ENCODE results near the gene ENKD1. TPM values are rescaled to one million over a fixed set of nuclear protein-coding genes. Genes with fewer than 3 reads are reported as not detected.

ENKD1 gene
- polyA plus RNA-seq, 4 donors = 4.1 to 13.2 (median 12.2) TPM

GRCh38 chr16:67632415-67633172, 34.0 kb downstream of the ENKD1 start:
- FAIRE-seq (no peak), DNase-seq (no peak)
- no peaks in the 10 kb centered on the region for H3K27me3 ChIP-seq (ENCODE audit: control insufficient read depth in 3 of 3, insufficient read depth in 3 of 3, low read length in 3 of 3)
- no peak overlapping the region for H3K4me3 ChIP-seq (ENCODE audit: low read depth in 1 of 3, low read length in 3 of 3)
- H3K27ac ChIP-seq (ENCODE audit: low read depth in 1 of 3, low read length in 2 of 3) = no peak overlapping the region
- WGBS, 3 donors = 71 to 78% (median 77%) methylated on average over 7 of the region's 7 CpGs
- H3K9me3 ChIP-seq (ENCODE audit: control insufficient read depth in 2 of 2, insufficient read depth in 1 of 2, low read depth in 1 of 2, low read length in 1 of 2) = no peaks in the 10 kb centered on the region
- peaks cover 22 to 70% (median 29%) of the 10 kb centered on the region in 3 donors for H3K36me3 ChIP-seq (ENCODE audit: control insufficient read depth in 3 of 3, insufficient read depth in 2 of 3, low read depth in 1 of 3, low read length in 3 of 3)
- H3K4me1 ChIP-seq (ENCODE audit: control insufficient read depth in 3 of 3, insufficient read depth in 2 of 3, low read depth in 1 of 3, low read length in 2 of 3) = no peaks in the 10 kb centered on the region

GRCh38 chr16:67628216-67628615, 38.3 kb downstream of the ENKD1 start:
- no peaks in the 10 kb centered on the region for H3K27me3 ChIP-seq (ENCODE audit: control insufficient read depth in 3 of 3, insufficient read depth in 3 of 3, low read length in 3 of 3)
- H3K27ac ChIP-seq (ENCODE audit: low read depth in 1 of 3, low read length in 2 of 3) = no peak overlapping the region
- 96% methylated on average over 14 of the region's 14 CpGs for WGBS, 3 donors
- H3K9me3 ChIP-seq (ENCODE audit: control insufficient read depth in 2 of 2, insufficient read depth in 1 of 2, low read depth in 1 of 2, low read length in 1 of 2) = no peaks in the 10 kb centered on the region
- DNase-seq (no peak), FAIRE-seq (no peak)
- H3K4me3 ChIP-seq (ENCODE audit: low read depth in 1 of 3, low read length in 3 of 3) = no peak overlapping the region
- peaks cover 29 to 73% (median 32%) of the 10 kb centered on the region in 3 donors for H3K36me3 ChIP-seq (ENCODE audit: control insufficient read depth in 3 of 3, insufficient read depth in 2 of 3, low read depth in 1 of 3, low read length in 3 of 3)
- no peaks in the 10 kb centered on the region for H3K4me1 ChIP-seq (ENCODE audit: control insufficient read depth in 3 of 3, insufficient read depth in 2 of 3, low read depth in 1 of 3, low read length in 2 of 3)

- Histone ChIP-seq H3K36me3 (ENCODE audit: control insufficient read depth in 3 of 3, insufficient read depth in 2 of 3, low read depth in 1 of 3, low read length in 3 of 3) (peaks cover 9 to 54% (median 13%) of the 10 kb centered on the region in 3 donors), H3K27ac (ENCODE audit: low read depth in 1 of 3, low read length in 2 of 3) (no peak overlapping the region), H3K27me3 (ENCODE audit: control insufficient read depth in 3 of 3, insufficient read depth in 3 of 3, low read length in 3 of 3) (no peaks in the 10 kb centered on the region), H3K4me3 (ENCODE audit: low read depth in 1 of 3, low read length in 3 of 3) (no peak overlapping the region), H3K9me3 (ENCODE audit: control insufficient read depth in 2 of 2, insufficient read depth in 1 of 2, low read depth in 1 of 2, low read length in 1 of 2) (no peaks in the 10 kb centered on the region), H3K4me1 (ENCODE audit: control insufficient read depth in 3 of 3, insufficient read depth in 2 of 3, low read depth in 1 of 3, low read length in 2 of 3) (no peaks in the 10 kb centered on the region)
- 94 to 96% (median 95%) methylated on average over 10 of the region's 10 CpGs for WGBS, 3 donors
- FAIRE-seq (no peak), DNase-seq (no peak)
Measured at GRCh38 chr16:67613808-67614207, 52.7 kb downstream of the ENKD1 start.

Other genes starting within 250 kb of the ENKD1 start
- 100 to 1,000 TPM in 2 of 4 donors, 10 to 100 TPM in 1, 1 to 10 TPM in 1; 9.7 to 166 (median 111) TPM for gene HSD11B2, start 235.6 kb downstream of the ENKD1 start, polyA plus RNA-seq
- gene ATP6V0D1, start 185.6 kb downstream of the ENKD1 start, polyA plus RNA-seq = 100 to 1,000 TPM in 3 of 4 donors, 10 to 100 TPM in 1; 98.8 to 158 (median 137) TPM
- under 1 TPM in 1 of 4 donors, not detected in 3; 0.10 TPM for gene AGRP, start 183.2 kb downstream of the ENKD1 start, polyA plus RNA-seq
- gene RIPOR1, start 137.9 kb downstream of the ENKD1 start, polyA plus RNA-seq = 10 to 100 TPM in 3 of 4 donors, 1 to 10 TPM in 1; 2.9 to 19.1 (median 10.9) TPM
- 10 to 100 TPM; 23.5 to 45.0 (median 24.2) TPM for gene CTCF, start 104.2 kb downstream of the ENKD1 start, polyA plus RNA-seq
- 1 to 10 TPM; 1.5 to 7.6 (median 3.0) TPM for gene CARMIL2, start 21.6 kb downstream of the ENKD1 start, polyA plus RNA-seq
- 10 to 100 TPM in 3 of 4 donors, 1 to 10 TPM in 1; 7.2 to 31.4 (median 13.7) TPM for gene ACD, start 6.5 kb downstream of the ENKD1 start, polyA plus RNA-seq
- 1 to 10 TPM; 1.0 to 6.8 (median 2.7) TPM for gene PARD6A, start 5.8 kb downstream of the ENKD1 start, polyA plus RNA-seq
- 1 to 10 TPM in 3 of 4 donors, not detected in 1; 1.2 to 3.2 (median 1.9) TPM for gene C16orf86, start 64 bp upstream of the ENKD1 start, polyA plus RNA-seq
- 10 to 100 TPM in 2 of 4 donors, 1 to 10 TPM in 2; 4.8 to 28.6 (median 12.0) TPM for gene GFOD2, start 52.6 kb upstream of the ENKD1 start, polyA plus RNA-seq
- gene RANBP10, start 139.8 kb upstream of the ENKD1 start, polyA plus RNA-seq = 10 to 100 TPM in 2 of 4 donors, 1 to 10 TPM in 2; 5.9 to 21.8 (median 10.1) TPM
- gene TSNAXIP1, start 140.1 kb upstream of the ENKD1 start, polyA plus RNA-seq = under 1 TPM in 2 of 4 donors, not detected in 2; 0.72 to 0.80 TPM
- 10 to 100 TPM; 15.0 to 25.0 (median 19.2) TPM for gene THAP11, start 175.6 kb upstream of the ENKD1 start, polyA plus RNA-seq
- gene NUTF2, start 180.2 kb upstream of the ENKD1 start, polyA plus RNA-seq = 100 to 1,000 TPM in 2 of 4 donors, 10 to 100 TPM in 2; 77.3 to 115 (median 102) TPM
- 100 to 1,000 TPM in 1 of 4 donors, 10 to 100 TPM in 3; 25.3 to 111 (median 43.9) TPM for gene CENPT, start 180.9 kb upstream of the ENKD1 start, polyA plus RNA-seq
- gene EDC4, start 206.3 kb upstream of the ENKD1 start, polyA plus RNA-seq = 10 to 100 TPM; 30.6 to 76.5 (median 55.2) TPM
- 1 to 10 TPM in 3 of 4 donors, under 1 TPM in 1; 0.69 to 6.0 (median 2.0) TPM for gene NRN1L, start 218.1 kb upstream of the ENKD1 start, polyA plus RNA-seq
- gene PSKH1, start 226.5 kb upstream of the ENKD1 start, polyA plus RNA-seq = 10 to 100 TPM; 13.8 to 29.2 (median 23.6) TPM

Measured in small intestine (tissue), 7 donors.